COLO668 (cell line): ENCODE measurements around the gene HIBADH.
A peak's percentile ranks its signal among the peaks of the same experiment; 100 is the strongest.
"Not testable (repeated sequence)": the region's sequence is repeated elsewhere in the genome, so short reads cannot be mapped to it uniquely, and the experiment has no call there.

ENCODE experiments used
- DNase-seq: peaks from one replicate; lab custom pipeline; 2025; ENCODE audit not compliant: unreplicated experiment; lab: John Stamatoyannopoulos, UW

The HIBADH gene

DNA sequence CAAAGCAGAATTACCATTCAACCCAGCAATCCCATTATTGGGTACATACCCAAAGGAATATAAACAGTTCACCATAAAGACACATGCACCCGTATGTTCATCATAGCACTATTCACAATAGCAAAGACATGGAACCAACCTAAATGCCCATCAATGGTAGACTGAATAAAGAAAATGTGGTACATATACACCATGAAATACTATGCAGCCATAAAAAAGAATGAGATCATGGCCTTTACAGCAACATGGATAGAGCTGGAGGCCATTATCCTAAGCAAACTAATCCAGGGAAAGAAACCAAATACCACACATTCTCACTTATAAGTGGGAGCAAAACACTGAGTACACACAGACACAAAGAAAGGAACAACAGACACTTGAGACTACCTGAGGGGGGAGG, 23.6 kb downstream of the HIBADH start:
- not testable (repeated sequence) for DNase-seq

DNA sequence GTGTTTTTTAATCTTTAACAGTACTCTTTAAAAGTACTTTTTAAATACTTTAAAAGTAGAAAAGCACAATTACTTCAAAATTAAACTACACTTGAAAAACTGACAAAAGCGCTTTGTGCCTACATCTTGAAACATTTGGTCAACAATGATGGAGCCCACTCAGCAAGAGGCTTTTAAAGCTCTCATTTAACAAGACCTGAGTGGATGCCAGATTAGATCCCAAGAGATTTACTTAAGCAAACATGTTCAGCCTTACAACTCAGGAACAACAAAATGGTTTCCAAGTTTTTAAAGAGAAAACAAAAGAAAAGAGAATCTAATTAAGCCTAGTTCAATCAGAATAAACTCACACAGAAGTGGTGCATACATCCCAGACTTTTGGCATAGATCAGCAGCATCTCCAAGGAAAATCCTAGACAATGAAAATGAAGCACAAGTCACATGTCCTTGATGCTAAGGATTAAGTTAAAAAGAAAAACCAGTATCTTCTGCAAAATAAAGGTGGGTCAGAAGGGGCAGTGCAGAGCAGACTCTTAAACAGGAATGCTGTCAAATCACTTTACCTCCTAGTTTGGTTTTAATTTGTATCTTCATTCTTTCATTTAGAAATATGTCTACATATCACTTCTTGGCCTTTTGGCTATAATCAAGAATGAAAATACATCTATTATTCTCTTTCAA, 26.2 kb downstream of the HIBADH start:
- no peak for DNase-seq

DNA sequence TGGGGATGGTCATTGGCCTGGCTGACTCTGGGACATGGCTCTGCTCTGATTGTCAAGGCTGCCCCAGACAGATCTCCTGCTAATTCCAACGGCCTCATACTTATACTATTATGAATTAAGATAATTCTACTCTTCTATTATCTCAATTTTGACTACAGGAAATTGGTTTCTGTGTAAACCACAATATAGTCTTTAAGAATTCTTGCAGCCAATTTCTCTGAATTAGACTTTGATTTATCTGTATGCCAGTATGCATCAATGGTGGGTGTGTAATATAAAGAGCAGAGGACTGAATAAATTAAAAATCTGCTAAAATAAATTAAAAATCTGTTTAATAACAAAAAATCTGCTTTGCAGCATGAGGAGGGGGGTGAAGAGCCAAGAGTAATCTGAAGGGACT, 27.0 kb downstream of the HIBADH start:
- no peak for DNase-seq

DNA sequence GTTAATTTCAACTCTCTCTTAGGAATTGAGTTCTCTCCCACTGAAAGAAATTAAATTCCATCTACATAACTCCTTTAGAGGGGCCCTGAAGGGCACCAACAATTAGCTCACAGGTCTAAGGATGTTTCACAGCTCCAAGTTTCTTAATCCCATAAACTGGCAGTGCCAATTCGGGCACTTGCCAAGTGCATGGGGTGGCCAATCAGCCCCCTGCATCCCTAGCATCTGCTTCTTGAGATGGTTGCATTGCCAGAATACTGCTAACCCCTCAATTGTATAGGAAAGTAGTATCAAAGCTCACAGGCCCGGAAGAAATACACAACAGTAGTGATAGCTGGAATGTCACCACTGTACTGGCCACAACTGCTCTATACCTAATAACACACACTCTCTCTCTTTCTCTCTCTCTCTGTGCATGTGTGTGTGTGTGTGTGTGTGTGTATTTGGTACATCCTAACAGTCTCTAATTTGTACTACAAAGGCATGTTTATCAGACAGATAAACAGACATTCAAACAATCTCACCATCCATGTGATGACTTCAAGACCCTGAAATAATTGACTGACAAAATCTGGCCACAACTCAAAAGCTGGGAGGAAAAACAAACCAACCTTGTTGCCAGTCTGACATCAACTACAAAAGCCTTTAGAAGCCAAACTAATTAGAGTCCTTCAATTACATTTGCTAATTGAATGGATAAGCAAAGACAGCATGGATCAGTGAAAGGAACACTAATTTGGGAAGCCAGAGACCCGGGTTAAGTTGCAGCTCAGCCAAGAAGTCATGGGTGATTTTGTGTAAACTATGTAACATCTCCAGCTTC, 27.8 kb downstream of the HIBADH start:
- no peak for DNase-seq

DNA sequence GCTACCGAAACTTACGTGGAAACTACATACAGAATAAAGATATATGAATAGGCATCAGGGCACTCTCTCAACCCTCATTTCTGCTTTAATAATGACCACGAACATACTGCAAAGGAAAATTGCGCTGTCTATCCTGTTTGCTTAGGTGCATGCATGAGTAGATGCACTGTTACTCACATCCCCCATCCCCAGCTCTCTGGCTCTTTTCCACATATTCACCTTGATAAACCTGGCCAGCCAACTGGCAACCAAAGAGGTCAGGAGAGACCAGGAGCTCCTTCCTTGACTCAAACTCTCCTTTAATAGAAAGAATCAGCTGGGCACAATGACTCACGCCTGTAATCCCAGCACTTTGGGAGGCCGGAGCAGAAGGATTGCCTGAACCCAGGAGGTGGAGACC, 29.6 kb downstream of the HIBADH start:
- DNase-seq = no peak

DNA sequence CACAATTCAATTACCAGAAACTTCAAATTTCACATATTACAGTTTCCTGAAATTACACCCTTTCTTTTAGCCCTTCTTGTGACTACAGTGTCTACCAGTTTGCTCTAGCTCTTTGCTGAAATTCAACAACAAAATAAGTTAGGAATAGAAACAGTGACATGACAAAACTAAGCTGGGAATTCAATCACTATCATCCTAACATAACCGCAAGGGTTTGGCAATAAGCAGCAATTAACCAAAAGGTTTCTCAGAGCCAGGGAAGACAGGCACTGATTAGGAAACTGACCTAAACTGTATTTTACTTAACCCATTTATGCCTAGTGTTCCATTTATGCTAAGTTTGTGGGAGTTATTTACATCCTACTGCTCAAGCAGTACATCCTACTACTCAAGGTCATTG, 31.3 kb downstream of the HIBADH start:
- no peak for DNase-seq

DNA sequence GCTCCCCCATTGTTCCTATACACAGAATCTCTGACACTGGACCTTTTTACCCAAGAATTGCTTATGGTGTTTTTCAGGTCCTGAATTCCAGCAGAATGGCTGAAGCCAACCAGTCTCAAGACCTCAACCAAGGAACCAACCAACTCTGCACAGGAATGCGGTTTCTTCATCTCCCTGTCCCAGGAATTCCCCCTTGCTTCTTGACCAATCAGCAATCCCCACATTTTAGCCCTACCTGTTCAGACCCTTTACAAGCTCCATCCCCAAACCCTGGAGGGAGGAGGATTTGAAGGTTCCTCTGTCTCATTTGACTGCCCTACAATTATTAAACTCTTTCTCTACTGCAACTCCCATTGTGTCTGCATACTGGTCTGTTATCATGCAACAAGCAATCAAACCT, 35.5 kb downstream of the HIBADH start:
- DNase-seq = no peak

DNA sequence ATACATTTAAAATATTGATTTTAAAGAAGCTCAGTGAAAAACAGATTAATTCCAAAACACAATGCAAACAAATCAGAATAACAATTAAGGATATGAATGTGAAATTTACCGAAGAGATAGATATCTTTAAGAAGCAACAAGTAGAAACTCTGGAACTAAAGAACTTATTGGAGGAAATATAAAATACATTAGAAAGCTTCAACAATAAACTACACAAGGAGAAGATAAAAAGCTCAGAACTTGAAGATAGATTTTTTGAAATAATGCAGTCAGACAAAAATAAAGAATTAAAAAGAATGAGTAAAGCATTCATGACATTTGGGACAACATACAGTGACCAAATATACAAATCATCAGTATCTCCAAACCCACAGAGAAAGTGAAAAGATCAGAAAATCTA, 43.2 kb downstream of the HIBADH start:
- DNase-seq = no peak

DNA sequence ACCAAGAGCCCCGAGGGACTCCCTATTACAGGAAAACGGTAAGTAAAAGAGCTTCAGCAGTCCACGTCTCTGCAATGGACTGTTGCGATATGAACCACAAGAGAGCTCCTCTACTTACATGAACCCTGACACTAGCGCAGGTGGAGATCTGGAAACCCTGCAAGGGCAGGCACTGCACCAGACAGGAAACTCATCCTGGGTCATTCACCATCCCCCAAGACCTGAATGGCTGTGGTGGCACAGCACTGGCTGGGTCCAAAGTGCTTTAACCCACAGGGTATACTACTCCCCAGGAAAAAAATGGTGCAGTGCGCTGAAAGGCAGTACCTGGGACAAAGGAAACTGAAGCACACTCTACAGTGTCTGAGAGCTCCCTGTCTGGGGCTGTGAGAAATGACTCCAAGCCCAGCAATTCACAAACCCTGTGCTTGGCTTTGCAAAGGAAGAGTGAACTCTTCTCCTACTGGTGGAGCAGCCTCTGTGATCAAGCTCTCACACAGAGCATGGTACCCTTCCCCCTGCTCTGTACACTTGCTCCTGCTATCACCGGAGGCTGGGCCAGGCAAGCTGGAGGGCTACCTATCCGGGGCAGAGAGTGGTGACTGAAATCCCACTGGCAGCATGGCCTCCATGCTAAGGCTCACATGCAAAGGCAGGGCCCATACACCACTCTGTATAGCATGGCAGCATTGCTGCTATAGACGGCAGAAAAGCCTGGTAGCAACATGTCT, 44.9 kb downstream of the HIBADH start:
- DNase-seq = no peak

DNA sequence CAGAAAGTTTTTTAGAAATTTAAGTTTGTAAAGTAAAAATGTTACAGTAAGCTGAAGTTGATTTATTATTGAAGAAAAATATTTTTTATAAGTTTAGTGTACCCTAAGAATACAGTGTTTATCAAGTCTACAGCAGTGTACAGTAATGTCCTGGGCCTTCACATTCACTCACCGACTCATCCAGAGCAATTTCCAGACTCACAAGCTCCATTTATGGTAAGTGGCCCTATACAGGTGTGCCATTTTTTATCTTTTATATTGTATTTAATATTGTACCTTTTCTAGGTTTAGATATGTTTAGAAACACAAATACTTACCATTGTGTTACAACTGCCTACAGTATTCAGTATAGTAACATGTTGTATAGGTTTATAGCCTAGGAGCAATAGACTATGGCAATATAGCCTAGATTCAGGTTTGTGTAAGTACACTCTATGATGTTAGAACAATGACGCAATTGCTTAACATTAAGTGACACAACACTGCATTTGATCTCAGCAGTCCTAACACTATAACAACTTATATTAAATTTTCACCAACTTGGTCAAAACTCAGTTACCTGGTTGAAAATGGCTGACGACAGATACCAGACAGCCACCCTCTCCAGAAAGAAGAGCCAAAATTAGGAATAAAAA, 45.7 kb downstream of the HIBADH start:
- no peak for DNase-seq

DNA sequence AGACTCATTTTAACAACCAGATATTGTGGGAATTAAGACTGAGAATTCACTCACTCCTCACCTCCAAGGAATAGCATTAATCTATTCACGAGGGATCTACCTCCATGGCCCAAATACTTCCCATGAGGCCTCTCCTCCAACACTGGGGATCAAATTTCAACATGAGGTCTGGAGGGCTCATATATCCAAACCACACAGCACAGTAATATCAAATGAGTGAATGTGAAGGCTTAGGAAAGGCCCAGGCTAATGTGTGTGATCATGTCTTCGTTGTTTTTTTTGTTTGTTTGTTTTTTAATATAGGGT, 46.5 kb downstream of the HIBADH start:
- DNase-seq = no peak

DNA sequence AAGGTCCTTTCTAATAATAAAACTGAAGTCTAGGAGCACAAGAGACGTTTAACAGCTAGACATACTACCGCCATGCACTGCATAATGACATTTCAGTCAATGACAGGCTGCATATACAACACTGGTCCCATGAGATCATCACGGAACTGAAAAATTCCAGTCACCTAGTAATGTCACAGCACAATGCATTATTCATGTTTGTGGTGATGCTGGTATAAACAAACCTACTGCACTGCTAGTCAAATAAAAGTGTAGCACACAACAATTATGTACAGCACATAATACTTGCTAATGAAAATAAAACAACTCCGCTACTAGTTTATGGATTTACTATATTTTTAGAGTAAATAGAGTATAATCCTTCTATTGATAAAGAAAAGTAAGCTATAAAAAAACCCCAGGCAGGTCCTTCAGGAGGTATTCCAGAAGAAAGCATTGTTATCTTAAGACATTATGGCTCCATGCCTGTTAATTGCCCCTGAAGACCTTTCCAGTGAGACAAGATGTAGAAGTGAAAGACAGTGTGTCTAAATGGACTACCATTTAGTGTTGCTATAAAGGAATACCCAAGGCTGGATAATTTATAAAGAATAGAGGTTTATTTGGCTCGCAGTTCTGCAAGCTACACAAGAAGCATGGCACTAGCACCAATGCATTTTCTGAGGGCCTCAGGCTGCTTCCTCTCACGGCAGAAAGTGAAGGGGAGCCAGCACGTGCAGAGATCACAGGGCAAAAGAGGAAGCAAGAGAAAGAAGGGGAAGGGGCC, 47.1 kb downstream of the HIBADH start:
- DNase-seq = no peak

DNA sequence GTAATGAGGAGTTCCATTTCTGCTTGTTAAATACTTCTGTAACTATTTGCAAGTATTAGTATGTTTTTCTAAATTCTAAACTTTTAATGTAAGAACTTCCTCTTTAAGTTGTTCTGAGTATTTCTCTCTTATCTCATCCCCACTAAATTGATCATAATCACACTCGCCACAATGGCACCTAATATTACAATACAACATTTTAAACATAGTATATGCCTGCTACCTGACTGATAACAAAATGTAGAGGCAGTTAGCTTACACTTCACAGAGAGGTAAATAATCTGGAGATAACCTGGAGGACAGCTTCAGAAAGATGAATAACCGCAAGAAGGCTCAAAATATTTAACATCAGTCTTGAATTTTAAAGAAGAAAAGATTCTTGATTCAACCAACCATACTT, 48.6 kb downstream of the HIBADH start:
- no peak for DNase-seq

DNA sequence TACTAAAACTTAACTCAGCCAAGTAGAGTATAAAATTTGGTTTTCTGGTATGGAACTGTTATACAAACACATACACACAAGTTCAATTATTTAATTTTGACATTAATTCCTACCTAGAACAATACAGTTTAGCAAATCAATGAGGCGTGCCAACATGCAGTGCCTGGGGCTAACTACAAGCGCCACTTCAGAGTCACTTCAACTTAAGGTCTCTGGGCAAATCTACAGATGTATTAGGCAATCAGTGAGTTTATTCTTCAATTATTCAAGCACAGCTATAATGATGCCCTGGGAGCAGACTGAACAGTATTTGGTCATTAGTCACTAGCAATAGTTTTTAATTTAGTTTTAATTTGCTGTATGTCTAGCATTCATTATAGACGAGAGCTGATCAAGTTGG, 51.6 kb downstream of the HIBADH start:
- DNase-seq = peak; percentile 23

DNA sequence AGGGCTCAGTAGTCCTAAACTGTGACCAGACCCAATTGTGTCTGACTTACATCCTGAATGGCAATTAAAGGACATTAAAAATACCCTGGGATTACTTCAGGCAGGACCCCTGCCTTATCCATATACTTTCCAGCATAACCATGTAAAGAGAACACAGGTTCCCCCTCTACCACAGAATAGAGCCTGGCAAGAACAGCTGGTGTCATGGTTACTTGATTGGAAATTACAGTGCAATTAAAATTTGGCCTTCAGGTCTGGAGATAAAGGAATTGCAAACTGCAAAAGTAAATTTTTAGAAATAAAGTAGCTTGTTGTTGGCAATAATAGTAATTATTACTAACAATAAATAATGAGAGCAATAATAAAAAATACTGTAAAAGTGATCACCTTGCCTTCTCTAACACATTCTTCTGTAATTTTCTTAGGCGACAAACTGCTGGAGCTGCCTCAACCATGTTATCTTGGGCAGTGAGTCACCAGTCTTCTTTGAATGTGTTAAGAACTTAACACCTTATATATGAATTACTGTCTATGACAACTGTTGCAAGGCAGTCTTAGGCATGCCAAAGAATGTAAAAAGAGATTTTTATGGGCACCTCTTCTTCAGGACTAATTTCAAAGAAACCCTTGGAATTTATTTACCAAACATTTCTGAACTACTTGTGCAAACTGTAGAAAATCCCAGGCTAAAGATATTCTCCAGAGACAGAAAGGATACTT, 53.7 kb downstream of the HIBADH start:
- no peak for DNase-seq

DNA sequence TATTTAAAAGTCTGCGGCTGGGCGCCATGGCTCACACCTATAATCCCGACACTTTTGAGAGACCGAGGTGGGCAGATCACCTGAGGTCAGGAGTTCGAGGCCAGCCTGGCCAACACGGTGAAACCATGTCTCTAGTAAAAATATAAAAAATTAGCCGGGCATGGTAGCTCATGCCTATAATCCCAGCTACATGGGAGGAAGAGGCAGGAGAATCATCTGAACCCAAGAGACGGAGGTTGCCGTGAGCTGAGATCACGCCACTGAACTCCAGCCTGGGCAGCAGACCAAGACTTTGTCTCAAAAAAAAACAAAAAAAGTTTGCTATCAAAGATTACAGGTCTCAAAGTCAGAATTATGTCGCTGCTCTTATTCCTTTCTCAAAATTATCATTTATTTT, 55.5 kb downstream of the HIBADH start:
- no peak for DNase-seq

DNA sequence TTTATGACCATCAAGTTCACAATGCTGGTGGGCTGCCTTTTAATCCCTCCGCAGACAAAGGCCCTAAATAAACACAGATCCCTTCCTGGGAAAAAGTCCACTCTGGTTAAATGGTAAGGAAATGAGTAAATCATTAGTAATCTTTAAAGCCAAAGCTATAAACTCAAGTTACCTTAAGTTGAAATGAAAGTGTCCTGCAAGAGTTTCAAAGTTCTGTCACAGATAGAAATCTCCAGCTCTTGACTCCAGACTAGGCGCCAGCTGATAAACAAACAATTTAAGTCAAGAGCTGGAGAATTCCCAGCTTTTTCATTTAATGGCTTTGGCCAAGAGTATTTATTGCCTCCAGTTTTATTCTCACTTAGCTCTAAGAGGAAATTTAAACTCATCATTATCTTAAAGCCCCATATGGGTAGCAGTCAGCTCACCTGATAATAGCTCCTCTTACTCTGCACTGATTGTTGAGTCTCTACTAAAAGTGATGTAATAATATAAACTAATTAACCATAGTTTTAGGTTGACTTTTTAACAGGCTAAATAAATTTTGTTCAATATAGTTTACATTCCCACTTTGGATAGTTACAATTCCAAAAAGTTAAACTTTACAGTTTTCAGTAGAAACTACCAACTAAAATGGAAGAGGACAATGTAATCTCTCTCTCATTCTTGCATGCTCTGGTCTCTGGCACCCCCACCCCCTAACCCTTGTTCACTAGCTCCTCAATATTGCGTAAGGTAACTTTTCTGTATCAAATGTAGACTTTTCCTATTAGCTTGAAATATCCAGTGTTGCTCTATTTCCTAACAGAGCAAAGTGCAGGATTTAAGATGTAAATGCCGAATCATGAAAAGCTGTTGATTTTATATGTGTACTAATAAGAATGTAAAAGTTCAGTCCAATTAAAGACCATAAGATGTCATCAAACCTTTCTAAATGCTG, 56.1 kb downstream of the HIBADH start:
- no peak for DNase-seq

DNA sequence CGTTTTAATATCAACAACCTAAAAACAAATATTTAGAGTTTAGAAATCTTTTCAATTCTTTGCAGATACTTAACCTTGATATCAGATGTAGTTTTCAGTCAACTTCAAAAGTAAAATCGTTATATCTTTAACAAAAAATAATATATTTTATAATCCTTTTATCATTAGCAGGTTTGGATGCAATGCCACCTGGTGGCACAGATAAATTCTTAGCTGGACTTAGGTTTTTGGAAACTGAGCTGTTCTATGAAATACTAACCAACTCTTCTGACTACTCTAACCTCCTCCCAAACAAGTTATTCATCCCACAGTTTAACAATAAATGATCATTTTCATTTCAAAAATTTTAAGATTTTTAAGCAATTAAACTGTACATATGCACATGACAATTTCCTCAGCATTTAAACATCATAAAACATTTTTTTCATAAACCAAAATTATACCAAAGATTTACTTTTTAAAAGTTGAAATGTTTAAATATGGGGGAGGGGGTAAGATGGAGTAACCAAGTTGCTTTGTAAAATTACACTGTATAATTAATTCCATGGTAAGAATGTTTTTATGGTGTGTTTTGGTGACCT, 56.9 kb downstream of the HIBADH start:
- no peak for DNase-seq

DNA sequence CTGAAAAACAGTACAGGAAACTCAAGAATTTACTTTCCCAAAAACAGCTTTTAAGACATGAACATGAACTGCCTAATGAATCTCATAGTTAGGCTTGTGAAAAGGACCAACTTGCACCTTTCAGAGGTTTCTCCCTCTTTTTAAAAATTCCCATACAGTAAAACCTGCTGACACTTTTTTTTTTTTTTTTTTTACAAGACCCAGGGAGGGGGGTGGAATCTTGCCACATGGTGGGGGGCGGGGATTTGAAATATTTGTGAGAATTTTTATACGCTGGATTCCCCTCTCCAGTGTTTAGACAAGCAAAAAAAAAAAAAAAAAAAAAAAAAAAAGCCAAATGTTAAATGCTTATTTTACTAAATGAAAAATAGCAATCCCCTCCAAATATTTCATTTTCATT, 57.4 kb downstream of the HIBADH start:
- DNase-seq = no peak
